HEK293T (cell line): ENCODE data around the gene CORO2A.

ENCODE experiments used
- HDGF ChIP-seq: fragments of 450-650 bp; IDR thresholded peaks from 2 replicates; pipeline ENCODE4 v1.6.1; 2017; ENCODE audit warnings: antibody characterized with exemption, borderline replicate concordance
- SP1 ChIP-seq: fragments of 450-650 bp; IDR thresholded peaks from 2 replicates; pipeline ENCODE4 v1.6.1; 2017

GRCh38 chr9:98175762-98176161 lies 16.7 kb downstream of the CORO2A start:
- TF ChIP-seq SP1, result no peak
- no peak for TF ChIP-seq HDGF
